SK-N-MC (cell line): ENCODE data around the gene OBSCN.

Experiments
- EZH2 ChIP-seq: fragments of 200-600 bp; sonication (generic); IDR thresholded peaks from one replicate; pipeline ENCODE4 v1.6.1; 2017; ENCODE audit warnings: antibody characterized with exemption
- POLR2AphosphoS5 ChIP-seq: IDR thresholded peaks from 2 replicates; pipeline ENCODE4 v1.6.1; 2012; ENCODE audit warnings: mild to moderate bottlenecking, low read depth, low read length, borderline replicate concordance

- no peak for TF ChIP-seq POLR2AphosphoS5
- no peak for TF ChIP-seq EZH2
Measured at GRCh38 chr1:228353601-228354371, 145.9 kb downstream of the OBSCN start.
